Parathyroid adenoma (tissue), 2 donors: ENCODE results near the gene UBR2.

Experiments
- H2AFZ ChIP-seq: fragments of 300-600 bp; sonication (generic); one replicate; pipeline ENCODE4 v1.7.0; 2017; ENCODE audit warnings: antibody characterized with exemption, mild to moderate bottlenecking
- H3K27ac ChIP-seq: fragments of 300-600 bp; sonication (generic); one replicate; pipeline ENCODE4 v1.7.0; 2017
- H3K27me3 ChIP-seq: fragments of 300-600 bp; sonication (generic); one replicate; pipeline ENCODE4 v1.7.0; 2017; ENCODE audit warnings: low read length; ENCODE audit not compliant: control insufficient read depth, insufficient read depth
- H3K36me3 ChIP-seq: fragments of 300-600 bp; sonication (generic); one replicate; pipeline ENCODE4 v1.7.0; 2017; ENCODE audit warnings: low read length; ENCODE audit not compliant: control insufficient read depth, insufficient read depth
- H3K4me1 ChIP-seq: fragments of 300-600 bp; sonication (generic); one replicate; pipeline ENCODE4 v1.7.0; 2017; ENCODE audit warnings: control low read depth
- H3K4me2 ChIP-seq: fragments of 300-600 bp; sonication (generic); one replicate; pipeline ENCODE4 v1.7.0; 2017; ENCODE audit warnings: low read length
- H3K4me3 ChIP-seq: fragments of 300-600 bp; sonication (generic); one replicate; pipeline ENCODE4 v1.7.0; 2017; ENCODE audit warnings: low read depth, low read length
- H3K79me2 ChIP-seq: fragments of 300-600 bp; sonication (generic); one replicate; pipeline ENCODE4 v1.7.0; 2017; ENCODE audit warnings: control low read depth
- H3K9ac ChIP-seq: fragments of 300-600 bp; sonication (generic); one replicate; pipeline ENCODE4 v1.7.0; 2017; ENCODE audit warnings: mild to moderate bottlenecking
- H3K9me3 ChIP-seq: fragments of 300-600 bp; sonication (generic); one replicate; pipeline ENCODE4 v1.7.0; 2017; ENCODE audit warnings: low read length; ENCODE audit not compliant: control insufficient read depth
- CTCF ChIP-seq: fragments of 300-600 bp; sonication (generic); IDR thresholded peaks from one replicate; pipeline ENCODE4 v1.7.0; 2017; ENCODE audit warnings: antibody characterized with exemption, mild to moderate bottlenecking
- donor health status: primary hyperparathyroidism.

The UBR2 gene

DNA sequence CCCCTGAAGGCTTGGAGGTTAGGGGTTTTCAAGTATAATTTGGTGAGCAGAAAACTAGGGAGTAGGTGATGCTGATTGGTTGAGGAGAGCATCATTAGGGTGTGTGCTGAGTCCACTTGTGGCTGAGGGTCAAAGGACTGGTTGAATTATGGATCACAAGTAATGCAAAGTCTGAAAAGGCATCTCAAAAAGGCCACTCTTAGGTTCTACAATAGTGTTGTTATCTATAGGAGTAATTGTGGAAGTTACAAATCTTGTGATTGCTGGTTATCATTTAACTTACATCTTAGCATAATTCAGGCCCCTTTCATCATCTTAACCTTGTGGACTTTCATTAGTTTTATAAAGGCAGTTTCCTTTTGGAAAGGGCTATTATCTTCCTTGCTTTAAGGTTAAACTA is 60.8 kb downstream of the UBR2 start:
- H3K9ac ChIP-seq, result no peak overlapping the region
- no peaks in the 10 kb centered on the region for H3K36me3 ChIP-seq
- peaks cover 5% of the 10 kb centered on the region for H3K79me2 ChIP-seq
- no peak for TF ChIP-seq CTCF
- no peak overlapping the region for H3K4me2 ChIP-seq
- no peak overlapping the region for H3K27ac ChIP-seq
- no peaks in the 10 kb centered on the region for H3K4me1 ChIP-seq
- H3K9me3 ChIP-seq, result no peaks in the 10 kb centered on the region
- no peak overlapping the region for H2AFZ ChIP-seq
- H3K27me3 ChIP-seq, result no peaks in the 10 kb centered on the region
- H3K4me3 ChIP-seq, result no peak overlapping the region

GRCh38 chr6:42627044-42627443 is 63.2 kb downstream of the UBR2 start:
- Histone ChIP-seq H3K9me3 (no peaks in the 10 kb centered on the region), H3K79me2 (peaks cover 5% of the 10 kb centered on the region), H2AFZ (no peak overlapping the region), H3K9ac (no peak overlapping the region), H3K27me3 (no peaks in the 10 kb centered on the region), H3K4me3 (no peak overlapping the region), H3K4me2 (no peak overlapping the region), H3K27ac (no peak overlapping the region), H3K4me1 (no peaks in the 10 kb centered on the region), H3K36me3 (no peaks in the 10 kb centered on the region)
- no peak for TF ChIP-seq CTCF

- no peak overlapping the region for H2AFZ ChIP-seq
- no peaks in the 10 kb centered on the region for H3K27me3 ChIP-seq
- H3K9ac ChIP-seq, result no peak overlapping the region
- H3K4me2 ChIP-seq, result no peak overlapping the region
- TF ChIP-seq CTCF, result no peak
- no peaks in the 10 kb centered on the region for H3K4me1 ChIP-seq
- H3K4me3 ChIP-seq, result no peak overlapping the region
- H3K27ac ChIP-seq, result no peak overlapping the region
- no peaks in the 10 kb centered on the region for H3K9me3 ChIP-seq
- peaks cover 5% of the 10 kb centered on the region for H3K79me2 ChIP-seq
- H3K36me3 ChIP-seq, result no peaks in the 10 kb centered on the region
These were observed 63.8 kb downstream of the UBR2 start for GRCh38 chr6:42627674-42628073.

DNA sequence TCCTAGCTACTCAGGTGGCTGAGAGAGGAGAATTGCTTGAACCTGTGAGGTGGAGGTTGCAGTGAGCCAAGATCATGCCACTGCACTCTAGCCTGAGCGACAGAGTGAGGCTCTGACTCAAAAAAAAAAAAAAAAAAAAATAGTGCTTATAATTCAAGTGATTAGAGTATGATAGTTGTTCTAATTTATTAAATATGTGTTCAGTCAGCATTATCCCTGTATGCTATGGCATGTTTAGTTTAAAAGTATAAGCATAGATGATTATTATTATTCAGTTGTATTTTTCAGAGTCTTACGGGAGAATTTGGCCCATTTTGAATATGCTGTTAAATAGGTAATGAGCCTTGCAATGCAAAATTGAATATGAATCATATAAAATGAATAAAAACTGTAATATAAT is 64.8 kb downstream of the UBR2 start:
- no peaks in the 10 kb centered on the region for H3K36me3 ChIP-seq
- H3K9me3 ChIP-seq, result no peaks in the 10 kb centered on the region
- no peak overlapping the region for H2AFZ ChIP-seq
- TF ChIP-seq CTCF, result no peak
- no peak overlapping the region for H3K27ac ChIP-seq
- H3K4me1 ChIP-seq, result no peaks in the 10 kb centered on the region
- H3K79me2 ChIP-seq, result peaks cover 5% of the 10 kb centered on the region
- H3K4me3 ChIP-seq, result no peak overlapping the region
- no peaks in the 10 kb centered on the region for H3K27me3 ChIP-seq
- no peak overlapping the region for H3K4me2 ChIP-seq
- H3K9ac ChIP-seq, result no peak overlapping the region

GRCh38 chr6:42629845-42630244 is 66.0 kb downstream of the UBR2 start:
- Histone ChIP-seq H3K9me3 (no peaks in the 10 kb centered on the region), H3K79me2 (peaks cover 5% of the 10 kb centered on the region), H3K27ac (no peak overlapping the region), H3K27me3 (no peaks in the 10 kb centered on the region), H3K9ac (no peak overlapping the region), H2AFZ (no peak overlapping the region), H3K4me1 (no peaks in the 10 kb centered on the region), H3K4me2 (no peak overlapping the region), H3K36me3 (no peaks in the 10 kb centered on the region), H3K4me3 (no peak overlapping the region)
- TF ChIP-seq CTCF, result no peak
